Measurements from ENCODE around the gene DDAH1.

Gene DDAH1

DNA sequence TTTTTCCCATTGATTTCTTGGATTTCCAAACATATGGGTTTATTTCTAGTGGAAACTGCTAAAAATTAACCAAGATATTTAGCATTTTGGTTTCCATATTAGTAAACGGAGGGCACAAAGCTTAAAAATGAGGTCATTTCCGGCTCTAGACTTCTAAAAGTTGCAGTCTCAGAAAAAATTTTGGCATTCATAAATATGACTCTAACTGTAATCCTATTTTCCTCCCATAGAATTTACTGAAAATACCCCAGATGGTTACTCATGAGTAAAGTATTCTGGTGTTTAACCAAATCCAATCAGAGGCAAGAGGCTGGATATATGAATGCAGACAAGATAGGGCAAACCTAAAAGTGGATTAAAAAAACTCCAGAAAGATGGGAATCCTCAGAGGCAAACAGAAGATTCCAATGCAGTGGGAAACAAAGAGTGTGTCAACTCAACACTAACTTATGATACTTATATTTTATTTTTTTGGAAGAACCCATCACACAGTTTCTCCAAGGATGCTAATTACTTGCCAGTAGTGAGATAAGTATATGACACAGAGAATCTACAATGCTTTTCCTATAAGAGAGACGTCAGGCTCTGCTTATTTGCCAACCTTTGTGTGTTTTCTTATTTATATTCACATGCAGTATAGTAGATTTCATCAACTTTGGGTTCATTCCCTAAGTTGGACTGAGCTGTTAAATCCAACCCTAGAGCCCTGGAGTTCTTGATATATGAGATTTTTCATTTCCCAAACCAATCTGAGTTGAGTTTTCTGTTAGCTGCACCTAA is 98.4 kb downstream of the DDAH1 start:
- Histone ChIP-seq H2AFZ (ENCODE audit: low read depth, low read length, severe bottlenecking) (no peak overlapping the region), H3K36me3 (ENCODE audit: low read length) (no peaks in the 10 kb centered on the region), H3K79me2 (ENCODE audit: insufficient read depth, low read length) (no peaks in the 10 kb centered on the region), H3K27ac (ENCODE audit: low read depth, low read length) (no peak overlapping the region), H3K9me2 (replicated peaks; ENCODE audit: insufficient read depth, low read length) (no peaks in the 10 kb centered on the region), H4K20me1 (ENCODE audit: low read depth, low read length) (no peaks in the 10 kb centered on the region), H3K27me3 (ENCODE audit: low read length) (no peaks in the 10 kb centered on the region), H3K9me3 (ENCODE audit: insufficient read depth, low read length) (no peaks in the 10 kb centered on the region), H3K9ac (ENCODE audit: low read length) (no peak overlapping the region), H3K4me2 (ENCODE audit: low read depth, low read length, poor library complexity, severe bottlenecking) (no peak overlapping the region), H3F3A (ENCODE audit: insufficient read depth) (no peaks in the 10 kb centered on the region), H3K4me3 (ENCODE audit: insufficient read depth, low read length, poor library complexity, severe bottlenecking) (no peak overlapping the region)
- TF ChIP-seq, protein P1, sequence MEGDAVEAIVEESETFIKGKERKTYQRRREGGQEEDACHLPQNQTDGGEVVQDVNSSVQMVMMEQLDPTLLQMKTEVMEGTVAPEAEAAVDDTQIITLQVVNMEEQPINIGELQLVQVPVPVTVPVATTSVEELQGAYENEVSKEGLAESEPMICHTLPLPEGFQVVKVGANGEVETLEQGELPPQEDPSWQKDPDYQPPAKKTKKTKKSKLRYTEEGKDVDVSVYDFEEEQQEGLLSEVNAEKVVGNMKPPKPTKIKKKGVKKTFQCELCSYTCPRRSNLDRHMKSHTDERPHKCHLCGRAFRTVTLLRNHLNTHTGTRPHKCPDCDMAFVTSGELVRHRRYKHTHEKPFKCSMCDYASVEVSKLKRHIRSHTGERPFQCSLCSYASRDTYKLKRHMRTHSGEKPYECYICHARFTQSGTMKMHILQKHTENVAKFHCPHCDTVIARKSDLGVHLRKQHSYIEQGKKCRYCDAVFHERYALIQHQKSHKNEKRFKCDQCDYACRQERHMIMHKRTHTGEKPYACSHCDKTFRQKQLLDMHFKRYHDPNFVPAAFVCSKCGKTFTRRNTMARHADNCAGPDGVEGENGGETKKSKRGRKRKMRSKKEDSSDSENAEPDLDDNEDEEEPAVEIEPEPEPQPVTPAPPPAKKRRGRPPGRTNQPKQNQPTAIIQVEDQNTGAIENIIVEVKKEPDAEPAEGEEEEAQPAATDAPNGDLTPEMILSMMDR (IDR thresholded peaks at IDR 0.05; ENCODE audit: insufficient read depth, low read length, poor library complexity, severe bottlenecking): no peak
- no peak for TF ChIP-seq EZH2phosphoT487 (conservative IDR thresholded peaks at IDR 0.05; ENCODE audit: low read length)

DNA sequence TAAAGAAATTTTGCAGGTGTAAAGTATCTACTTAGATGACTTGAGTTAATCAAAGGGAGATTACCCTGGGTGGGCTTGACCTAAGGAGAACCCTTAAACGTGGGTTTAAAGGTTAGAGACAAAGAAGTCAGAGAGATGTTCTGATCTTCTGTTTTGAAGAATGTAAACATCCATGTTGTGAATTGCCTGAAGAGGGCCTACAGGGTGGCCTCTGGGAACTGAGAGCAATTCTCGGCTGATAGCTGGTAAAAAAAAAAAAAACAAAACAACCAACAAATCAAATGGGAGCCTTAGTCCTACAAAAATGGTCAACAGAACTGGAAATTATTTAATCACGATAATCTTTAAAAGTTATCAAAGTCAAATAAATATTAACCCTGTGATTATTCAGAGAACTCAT is 99.1 kb downstream of the DDAH1 start:
- Histone ChIP-seq H3K79me2 (ENCODE audit: insufficient read depth, low read length) (no peaks in the 10 kb centered on the region), H3K27ac (ENCODE audit: low read depth, low read length) (no peak overlapping the region), H2AFZ (ENCODE audit: low read depth, low read length, severe bottlenecking) (no peak overlapping the region)

DNA sequence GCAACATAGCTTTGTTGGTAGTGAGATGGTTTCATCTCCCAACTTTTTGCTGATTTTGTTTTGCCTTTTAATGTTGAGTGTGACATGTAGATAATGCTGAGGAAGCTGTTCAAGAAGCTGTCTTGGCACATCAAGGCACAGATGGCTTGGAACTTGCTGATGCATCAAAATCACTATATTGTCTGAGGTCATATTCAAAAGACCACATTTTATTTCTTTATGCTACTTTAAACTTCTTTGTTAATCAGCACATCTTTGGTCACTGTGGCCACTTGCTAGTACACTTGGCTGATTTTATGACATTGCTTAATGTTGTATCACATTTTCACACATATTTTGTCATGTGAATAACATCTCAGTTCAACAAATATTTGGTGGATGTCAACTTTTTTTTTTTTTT is 101.4 kb downstream of the DDAH1 start:
- H3F3A ChIP-seq (ENCODE audit: insufficient read depth): no peaks in the 10 kb centered on the region
- H3K9ac ChIP-seq (ENCODE audit: low read length): no peak overlapping the region
- no peak overlapping the region for H3K4me3 ChIP-seq (ENCODE audit: insufficient read depth, low read length, poor library complexity, severe bottlenecking)
- H2AFZ ChIP-seq (ENCODE audit: low read depth, low read length, severe bottlenecking): no peak overlapping the region
- no peaks in the 10 kb centered on the region for H3K27me3 ChIP-seq (ENCODE audit: low read length)
- TF ChIP-seq EZH2phosphoT487 (conservative IDR thresholded peaks at IDR 0.05; ENCODE audit: low read length): no peak
- TF ChIP-seq, protein P1 (IDR thresholded peaks at IDR 0.05; ENCODE audit: insufficient read depth, low read length, poor library complexity, severe bottlenecking): no peak
- no peaks in the 10 kb centered on the region for H3K36me3 ChIP-seq (ENCODE audit: low read length)
- H3K4me2 ChIP-seq (ENCODE audit: low read depth, low read length, poor library complexity, severe bottlenecking): no peak overlapping the region
- H4K20me1 ChIP-seq (ENCODE audit: low read depth, low read length): no peaks in the 10 kb centered on the region
- no peak overlapping the region for H3K27ac ChIP-seq (ENCODE audit: low read depth, low read length)
- no peaks in the 10 kb centered on the region for H3K9me2 ChIP-seq (replicated peaks; ENCODE audit: insufficient read depth, low read length)
- H3K79me2 ChIP-seq (ENCODE audit: insufficient read depth, low read length): no peaks in the 10 kb centered on the region
- no peaks in the 10 kb centered on the region for H3K9me3 ChIP-seq (ENCODE audit: insufficient read depth, low read length)

More for the DNA sequence above, 99.1 kb downstream of the DDAH1 start:
- Histone ChIP-seq H4K20me1 (ENCODE audit: low read depth, low read length) (no peaks in the 10 kb centered on the region), H3F3A (ENCODE audit: insufficient read depth) (no peaks in the 10 kb centered on the region), H3K9ac (ENCODE audit: low read length) (no peak overlapping the region), H3K4me3 (ENCODE audit: insufficient read depth, low read length, poor library complexity, severe bottlenecking) (no peak overlapping the region), H3K27me3 (ENCODE audit: low read length) (no peaks in the 10 kb centered on the region), H3K9me2 (replicated peaks; ENCODE audit: insufficient read depth, low read length) (no peaks in the 10 kb centered on the region), H3K9me3 (ENCODE audit: insufficient read depth, low read length) (no peaks in the 10 kb centered on the region), H3K4me2 (ENCODE audit: low read depth, low read length, poor library complexity, severe bottlenecking) (no peak overlapping the region), H3K36me3 (ENCODE audit: low read length) (no peaks in the 10 kb centered on the region)
- TF ChIP-seq EZH2phosphoT487 (conservative IDR thresholded peaks at IDR 0.05; ENCODE audit: low read length): no peak
- TF ChIP-seq, protein P1 (IDR thresholded peaks at IDR 0.05; ENCODE audit: insufficient read depth, low read length, poor library complexity, severe bottlenecking): no peak

Data from SU-DHL-6 (cell line).